ENCODE data around the gene TMIE.

TMIE gene

DNA sequence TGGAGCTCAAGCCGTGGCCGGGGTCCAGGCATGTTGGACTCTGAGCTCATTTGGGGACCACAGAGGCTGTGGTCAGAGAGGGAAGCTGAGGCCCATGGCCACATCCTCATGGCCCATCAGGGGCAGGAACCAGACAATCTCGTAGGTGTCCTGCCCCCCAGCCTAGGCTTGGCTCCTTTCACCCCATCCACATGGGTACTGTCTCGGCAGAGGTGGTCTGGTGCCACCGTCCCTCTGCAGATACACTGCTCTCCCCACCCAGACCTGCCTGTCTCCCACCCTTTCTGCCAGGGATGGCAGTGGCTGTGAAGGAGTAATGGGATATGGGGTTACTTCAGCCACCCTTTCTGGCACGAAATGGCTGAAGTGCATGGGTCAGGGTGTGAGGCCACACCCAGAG, 8.5 kb downstream of the TMIE start:
- no peak for DNase-seq

- no peak for DNase-seq
Measured at GRCh38 chr3:46710229-46710628, 9.0 kb downstream of the TMIE start.

GRCh38 chr3:46710671-46711295, 9.6 kb downstream of the TMIE start:
- no peak for DNase-seq

DNA sequence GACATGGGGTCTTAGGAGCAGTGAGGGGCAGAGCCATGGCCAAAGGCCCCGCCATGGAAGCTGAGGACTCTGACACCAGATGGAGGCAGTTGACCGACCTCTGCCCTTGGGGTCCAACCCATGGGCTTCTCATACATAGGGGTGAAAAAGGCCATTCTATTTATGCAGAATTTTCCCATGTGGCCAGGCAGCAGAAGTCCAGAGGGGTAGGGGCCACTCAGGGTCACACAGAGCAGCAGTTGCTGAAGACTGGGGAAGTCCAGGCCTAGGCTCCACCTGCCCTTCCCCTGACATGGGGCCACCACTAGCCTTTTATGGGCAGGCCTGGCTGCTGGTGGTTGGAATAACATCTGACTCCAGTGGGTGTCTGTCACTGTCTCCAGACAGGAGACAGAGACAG, 10.1 kb downstream of the TMIE start:
- no peak for DNase-seq

GRCh38 chr3:46711760-46712159, 10.6 kb downstream of the TMIE start:
- no peak for DNase-seq

- no peak for DNase-seq
Measured at GRCh38 chr3:46712191-46713049, 11.2 kb downstream of the TMIE start.

DNA sequence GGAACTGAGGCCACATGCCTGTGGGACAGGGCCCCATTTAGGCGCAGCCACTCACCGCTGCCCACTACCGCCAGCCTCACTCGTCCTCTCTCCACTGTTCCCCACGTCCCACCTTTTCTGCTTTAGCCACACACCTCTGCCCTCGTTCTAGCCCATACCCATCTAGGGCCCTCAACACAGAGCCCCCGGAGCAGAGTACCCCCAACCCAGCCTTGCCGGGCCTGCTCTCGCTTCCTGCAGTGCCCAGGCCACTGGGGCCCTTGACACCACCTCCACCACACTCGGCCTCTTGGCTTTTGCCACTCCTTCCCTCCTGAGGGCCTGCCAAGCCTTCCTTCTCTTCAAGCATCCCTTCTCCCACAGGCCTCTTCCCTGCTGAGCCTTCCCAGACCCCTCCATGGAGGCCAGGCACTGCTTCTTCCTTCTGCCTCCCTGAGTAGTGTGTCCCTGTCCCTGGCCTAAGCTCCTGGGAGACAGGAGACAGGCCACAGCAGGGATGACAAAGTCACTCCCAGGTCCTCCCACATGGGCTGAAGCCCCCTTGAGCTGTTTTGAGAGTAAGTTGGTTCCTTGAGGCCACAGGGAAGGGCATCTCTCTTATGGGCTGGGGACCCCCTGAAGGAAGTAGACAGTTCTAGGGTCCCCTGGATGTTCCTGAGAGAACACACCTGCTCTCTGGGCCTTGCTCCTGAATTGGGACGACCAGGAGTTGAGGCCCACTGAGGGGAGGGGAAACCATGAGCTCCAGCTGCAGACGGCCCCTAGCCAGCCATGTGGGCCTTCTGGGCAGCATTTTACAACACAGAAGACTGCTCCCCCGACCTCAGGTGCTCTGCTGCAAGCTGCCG, 12.1 kb downstream of the TMIE start:
- DNase-seq, result no peak

DNA sequence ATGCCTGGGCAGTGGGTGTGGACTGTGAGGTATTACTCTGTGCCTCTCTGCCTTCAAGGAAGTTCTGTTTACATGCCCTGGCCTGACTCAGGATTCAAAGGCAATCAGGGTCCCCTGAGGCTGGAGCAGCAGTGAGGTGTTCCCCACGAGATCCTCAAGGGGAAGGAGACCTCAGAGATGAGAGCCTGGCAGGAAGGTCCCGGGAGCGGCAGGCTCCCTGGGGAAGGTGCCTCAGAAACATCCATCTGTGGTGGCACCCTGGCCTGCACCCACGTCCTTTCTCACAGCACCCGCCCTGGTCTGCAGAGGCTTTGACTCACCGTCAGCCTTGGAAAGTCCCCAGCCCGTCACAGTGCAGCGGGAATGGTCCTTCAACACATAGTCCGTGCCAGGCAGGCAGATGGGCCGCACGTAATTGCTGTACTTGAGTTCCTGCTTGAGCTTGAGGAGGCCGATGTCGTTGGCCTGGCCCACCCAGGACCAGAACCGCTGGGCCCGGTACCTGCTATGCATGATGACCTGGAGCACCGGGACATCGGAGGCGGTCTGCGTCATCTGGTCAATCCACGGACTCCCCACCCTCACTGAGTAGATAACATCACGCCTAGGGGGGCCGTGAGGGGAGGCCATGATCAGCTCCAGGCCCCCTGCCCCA, 12.8 kb downstream of the TMIE start:
- DNase-seq, result no peak

GRCh38 chr3:46714728-46715506, 13.7 kb downstream of the TMIE start:
- no peak for DNase-seq

GRCh38 chr3:46715507-46716175, 14.4 kb downstream of the TMIE start:
- no peak for DNase-seq

GRCh38 chr3:46716461-46717441, 15.6 kb downstream of the TMIE start:
- no peak for DNase-seq

DNA sequence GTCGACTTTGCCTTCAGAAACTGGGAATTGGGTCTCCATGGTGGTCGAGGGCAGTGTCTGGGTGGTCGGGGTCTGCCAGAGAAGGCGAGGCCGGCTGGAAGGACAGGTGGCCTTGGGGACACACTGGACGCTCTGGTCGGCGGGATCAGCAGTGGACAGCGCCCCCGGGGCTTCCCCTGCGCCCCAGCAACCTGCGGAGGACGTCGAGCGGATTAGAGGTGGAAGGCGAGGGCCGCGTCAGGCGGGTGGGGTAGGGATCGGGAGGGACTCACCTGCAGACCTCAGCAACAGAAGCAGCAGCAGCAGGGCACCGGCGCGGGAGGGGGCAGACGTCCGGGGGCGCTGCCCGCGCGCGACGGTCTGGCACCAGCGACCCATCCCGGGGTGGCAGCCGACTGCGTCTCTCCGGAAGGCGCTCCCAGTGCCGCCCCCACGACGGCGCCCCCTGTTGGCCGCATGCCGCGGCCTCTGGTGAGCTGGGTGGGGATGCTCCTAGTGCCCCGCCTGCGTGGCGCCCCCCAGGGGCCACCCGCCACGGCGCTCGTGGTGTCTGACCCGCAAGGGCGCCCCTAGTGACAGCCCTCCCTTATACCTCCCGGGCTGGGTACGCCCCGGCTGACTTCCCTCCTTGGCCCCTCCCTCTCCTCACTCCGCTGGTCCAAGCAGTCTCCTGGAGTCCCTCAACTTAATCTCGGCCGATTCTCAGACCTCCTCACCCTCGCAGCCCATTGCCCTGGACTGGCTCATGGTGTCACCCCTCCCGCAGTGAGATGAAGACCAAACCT, 16.4 kb downstream of the TMIE start, which contains the start of gene PRSS50:
Gene PRSS50 (minus strand): TSS at position 423 of the 785 bp plus-strand sequence. CDS start 45 bp downstream, at position 378.
- DNase-seq, result peak; percentile 46

GRCh38 chr3:46719044-46719565, 17.9 kb downstream of the TMIE start:
- DNase-seq, result no peak

DNA sequence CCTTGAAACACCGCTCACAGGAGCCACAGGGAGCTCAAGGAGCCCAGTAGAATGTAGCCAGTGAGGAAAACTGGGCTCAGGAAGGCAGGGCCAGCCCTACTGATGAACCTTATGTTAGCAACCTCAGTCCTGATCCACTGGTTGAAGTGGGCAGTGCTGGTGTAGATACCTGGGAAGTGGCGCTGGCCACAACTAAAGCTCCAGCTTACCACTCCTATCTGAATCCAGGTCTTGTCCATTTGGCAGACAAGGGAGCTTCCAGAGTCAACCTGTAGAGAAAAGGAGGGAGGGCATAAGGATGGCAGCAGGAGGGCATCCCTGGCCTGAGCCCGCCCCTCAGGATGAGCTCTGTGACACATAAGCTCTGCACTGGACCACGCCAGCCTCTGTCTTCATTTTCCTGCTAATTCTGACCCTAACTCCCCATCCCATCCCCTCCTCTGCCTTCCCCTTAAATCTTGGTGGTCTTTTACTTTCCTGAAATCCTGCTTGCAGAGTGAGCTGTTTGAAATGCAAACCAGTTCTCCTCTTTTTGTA, 18.6 kb downstream of the TMIE start:
- no peak for DNase-seq

DNA sequence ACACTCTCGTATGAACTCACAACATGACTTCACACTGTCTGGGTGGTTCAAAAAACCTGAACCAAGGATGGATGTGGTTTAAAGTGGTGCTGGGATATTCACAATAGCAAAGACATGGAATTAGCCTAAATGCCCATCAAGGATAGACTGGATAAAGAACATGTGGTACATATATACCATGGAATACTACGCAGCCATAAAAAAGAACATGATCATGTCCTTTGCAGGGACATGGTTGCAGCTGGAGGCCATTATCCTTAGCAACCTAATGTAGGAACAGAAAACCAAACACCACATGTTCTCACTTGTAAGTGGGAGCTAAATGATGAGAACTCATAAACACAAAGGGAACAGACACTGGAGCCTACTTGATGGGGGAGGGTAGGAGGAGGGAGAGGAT, 19.8 kb downstream of the TMIE start:
- no peak for DNase-seq

DNA sequence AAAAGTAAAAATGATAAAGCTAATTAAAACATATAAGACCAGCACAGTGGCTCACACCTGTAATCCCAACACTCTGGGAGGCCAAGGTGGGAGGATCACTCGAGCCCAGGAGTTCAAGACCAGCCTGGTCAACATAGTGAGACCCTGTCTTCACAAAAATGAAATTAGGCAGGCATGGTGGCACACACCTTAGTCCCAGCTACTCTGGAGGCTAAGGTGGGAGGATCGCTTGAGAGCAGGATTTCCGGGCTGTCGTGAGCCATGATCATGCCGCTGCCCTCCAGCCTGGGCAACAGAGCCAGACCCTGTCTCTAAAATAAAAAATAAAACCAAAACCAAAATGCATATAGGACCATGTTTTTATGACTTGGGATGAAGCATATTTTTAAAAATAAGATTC, 21.3 kb downstream of the TMIE start:
- no peak for DNase-seq

- no peak for DNase-seq
Measured at GRCh38 chr3:46724424-46724823, 23.2 kb downstream of the TMIE start.

DNA sequence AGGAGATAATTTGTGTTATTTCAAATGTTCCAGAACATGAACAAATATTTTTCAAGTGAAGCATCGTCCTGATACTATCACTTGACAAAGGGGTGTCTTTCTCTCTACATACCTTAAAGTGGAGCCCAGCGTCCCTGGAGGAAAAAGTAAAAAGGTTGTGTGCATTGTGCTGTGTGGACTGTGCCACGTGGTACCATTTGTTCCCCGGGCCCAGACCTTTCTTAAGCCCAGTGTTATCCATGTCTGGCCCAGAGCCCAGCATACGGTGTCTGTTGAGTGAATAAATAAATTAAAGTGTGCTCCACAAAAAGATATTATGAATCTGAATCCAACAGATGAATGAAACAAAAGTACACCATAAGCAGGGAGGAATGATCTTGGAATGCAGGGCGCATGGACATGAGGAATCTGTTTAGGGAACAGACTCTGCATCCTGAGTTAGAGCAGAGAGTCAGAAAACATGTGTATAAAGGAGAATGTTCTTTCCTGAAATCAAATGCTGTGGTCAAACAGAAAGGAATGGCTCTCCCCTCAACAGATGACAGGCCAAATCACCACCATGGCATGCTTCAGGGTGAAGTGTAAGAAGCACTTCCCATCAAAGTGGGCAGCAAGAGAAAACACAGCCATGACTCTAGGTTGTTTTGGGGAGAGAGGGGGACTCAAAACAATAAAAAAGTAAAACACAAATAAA, 24.6 kb downstream of the TMIE start:
- DNase-seq, result no peak

Data from hematopoietic multipotent progenitor cell treated with erythropoietin and hydrocortisone succinate and interleukin-3 and kit ligand, for 6 days (in vitro differentiated cells).